NCI-H69 (cell line): ENCODE results near the gene RAI2.

Source experiments
- DNase-seq: peaks from one replicate; lab custom pipeline; 2025; lab: John Stamatoyannopoulos, UW

The RAI2 gene

GRCh38 chrX:17860811-17861488 is at the start of gene RAI2:
TSS of gene RAI2 (minus strand) at chrX:17861298. CDS start at chrX:17802010, 59,288 bp downstream.
- DNase-seq: peak; percentile 66

GRCh38 chrX:17888421-17888820 is 27.3 kb upstream of the RAI2 start:
- DNase-seq: no peak

GRCh38 chrX:17882680-17883079 is 21.6 kb upstream of the RAI2 start:
- DNase-seq: no peak

GRCh38 chrX:17878028-17878670 is 17.1 kb upstream of the RAI2 start:
- DNase-seq: no peak

GRCh38 chrX:17876135-17876534 is 15.0 kb upstream of the RAI2 start:
- peak; percentile 6 for DNase-seq

GRCh38 chrX:17869580-17869979 is 8.5 kb upstream of the RAI2 start:
- DNase-seq: no peak

- DNase-seq: no peak
Observed at GRCh38 chrX:17861489-17862011, 452 bp upstream of the RAI2 start.

- peak; percentile 49 for DNase-seq
Observed at GRCh38 chrX:17860179-17860780, 818 bp downstream of the RAI2 start.

- DNase-seq: peak; percentile 63
Observed at GRCh38 chrX:17859609-17860178, 1.4 kb downstream of the RAI2 start.

GRCh38 chrX:17854531-17854930 is 6.6 kb downstream of the RAI2 start:
- no peak for DNase-seq

- DNase-seq: no peak
Observed at GRCh38 chrX:17854069-17854468, 7.0 kb downstream of the RAI2 start.

GRCh38 chrX:17851874-17852273 is 9.2 kb downstream of the RAI2 start:
- no peak for DNase-seq

- peak; percentile 5 for DNase-seq
Observed at GRCh38 chrX:17848545-17849265, 12.4 kb downstream of the RAI2 start.

GRCh38 chrX:17846045-17846444 is 15.1 kb downstream of the RAI2 start:
- DNase-seq: no peak

GRCh38 chrX:17844236-17844635 is 16.9 kb downstream of the RAI2 start:
- DNase-seq: no peak

- no peak for DNase-seq
Observed at GRCh38 chrX:17842769-17843525, 18.2 kb downstream of the RAI2 start.

GRCh38 chrX:17839269-17839668 is 21.8 kb downstream of the RAI2 start:
- DNase-seq: no peak

GRCh38 chrX:17836830-17837229 is 24.3 kb downstream of the RAI2 start:
- peak; percentile 90 for DNase-seq

GRCh38 chrX:17833954-17834353 is 27.1 kb downstream of the RAI2 start:
- DNase-seq: peak; percentile 49

- no peak for DNase-seq
Observed at GRCh38 chrX:17831255-17831654, 29.8 kb downstream of the RAI2 start.

GRCh38 chrX:17830211-17830610 is 30.9 kb downstream of the RAI2 start:
- no peak for DNase-seq
